Caco-2 (cell line): Measurements from ENCODE around the gene ZNF503. TPM values are rescaled to one million over a fixed set of nuclear protein-coding genes. Genes with fewer than 3 reads are reported as not detected.

ENCODE experiments used
- BruUV-seq: library from RNA; stranded (reverse); fragments of 400-500 nt; replicated peaks from 2 replicates; lab custom pipeline; 2021; lab: Mats Ljungman, UMichigan
- CTCF ChIA-PET: fragments of 300-600 bp; sonication (Branson Sonifier 250); formaldehyde crosslinking; loops from one replicate; lab custom pipeline; 2022; ENCODE audit warnings: antibody characterized with exemption; lab: Charles Lee
- POLR2A ChIA-PET: fragments of 300-600 bp; sonication (Branson Sonifier 250); formaldehyde crosslinking; loops from one replicate; lab custom pipeline; 2022; ENCODE audit warnings: antibody characterized with exemption; lab: Charles Lee
- DNase-seq, 2 experiments: peaks; one replicate each; pipeline versions ENCODE4 v3.0.0 to v3.0.0-alpha.2; 2020 to 2022
- H3K27me3 ChIP-seq: replicated peaks from 2 replicates; pipeline ENCODE4 v1.6.0; 2011; ENCODE audit warnings: low read length; ENCODE audit not compliant: control insufficient read depth, insufficient read depth
- H3K36me3 ChIP-seq: 2 replicates; pipeline ENCODE4 v1.5.1; 2011; ENCODE audit warnings: low read length; ENCODE audit not compliant: control insufficient read depth, insufficient read depth
- H3K4me1 ChIP-seq: fragments of 250-450 bp; sonication (Bioruptor Pico); 2 replicates; pipeline ENCODE4 v1.5.1; 2020; ENCODE audit warnings: mild to moderate bottlenecking
- H3K4me3 ChIP-seq: 2 replicates; pipeline ENCODE4 v1.5.1; 2011; ENCODE audit warnings: low read depth, mild to moderate bottlenecking, control low read depth, low read length
- H3K9me3 ChIP-seq: fragments of 250-450 bp; sonication (Bioruptor Pico); 2 replicates; pipeline ENCODE4 v1.5.1; 2020; ENCODE audit warnings: mild to moderate bottlenecking, moderate library complexity
- H3K27ac Mint-ChIP-seq: one replicate; pipeline ENCODE4 v1.8.0; 2022; ENCODE audit warnings: mixed read lengths; ENCODE audit not compliant: unreplicated experiment
- H3K27me3 Mint-ChIP-seq: one replicate; pipeline ENCODE4 v1.8.0; 2022; ENCODE audit warnings: mixed read lengths; ENCODE audit not compliant: insufficient read depth, unreplicated experiment
- H3K36me3 Mint-ChIP-seq: one replicate; pipeline ENCODE4 v1.8.0; 2022; ENCODE audit warnings: mild to moderate bottlenecking, mixed read lengths; ENCODE audit not compliant: insufficient read depth, unreplicated experiment
- H3K4me1 Mint-ChIP-seq: one replicate; pipeline ENCODE4 v1.8.0; 2022; ENCODE audit warnings: low read depth, mixed read lengths; ENCODE audit not compliant: unreplicated experiment
- H3K4me3 Mint-ChIP-seq: one replicate; pipeline ENCODE4 v1.8.0; 2022; ENCODE audit warnings: mild to moderate bottlenecking, moderate library complexity, mixed read lengths; ENCODE audit not compliant: unreplicated experiment
- H3K9me3 Mint-ChIP-seq: one replicate; pipeline ENCODE4 v1.8.0; 2022; ENCODE audit warnings: mixed read lengths; ENCODE audit not compliant: unreplicated experiment
- CTCF ChIP-seq, 2 experiments: fragments of 200-600 bp in 1 of 2; IDR thresholded peaks; 1 replicate in 1 of 2; 2 replicates in 1 of 2; pipeline versions ENCODE4 v1.5.1 to v1.8.0; 2011 to 2022; ENCODE audit warnings: antibody characterized with exemption in 1 of 2, control low read depth in 1 of 2, inconsistent platforms in 1 of 2, low read depth in 1 of 2, low read length in 1 of 2, mild to moderate bottlenecking in 1 of 2, moderate library complexity in 1 of 2; ENCODE audit not compliant: insufficient read depth in 1 of 2, severe bottlenecking in 1 of 2, unreplicated experiment in 1 of 2
- intact Hi-C: fragments of 100-400 bp; cut with micrococcal nuclease; formaldehyde crosslinking; loops from one replicate; pipeline ENCODE4 v1.10.0; 2022; ENCODE audit not compliant: unreplicated experiment
- total RNA-seq: library from RNA; stranded (reverse); gene quantifications from 2 replicates; pipeline ENCODE4 v1.2.3, GENCODE V29; 2022

ZNF503 gene
- total RNA-seq, 1 experiment from 2014 or later, result 35.5 TPM

- H3K27me3 Mint-ChIP-seq, result no peaks in the 10 kb centered on the region
- no peak overlapping the region for H3K4me3 Mint-ChIP-seq
- no peak for TF ChIP-seq CTCF (IDR thresholded peaks at IDR 0.05; ENCODE audit: insufficient read depth in 1 of 2, low read depth in 1 of 2, low read length in 1 of 2, severe bottlenecking in 1 of 2, unreplicated experiment in 1 of 2)
- intact Hi-C loops, result no loop called here
- POLR2A ChIA-PET, result no interaction called here
- Histone ChIP-seq H3K36me3 (no peaks in the 10 kb centered on the region), H3K27me3 (no peaks in the 10 kb centered on the region), H3K4me3 (no peak overlapping the region), H3K9me3 (no peaks in the 10 kb centered on the region), H3K4me1 (no peaks in the 10 kb centered on the region)
- no peaks in the 10 kb centered on the region for H3K4me1 Mint-ChIP-seq
- H3K9me3 Mint-ChIP-seq, result peaks cover 15% of the 10 kb centered on the region
- no TSS peak for BruUV-seq
- CTCF ChIA-PET, result no interaction called here
- no peak for DNase-seq
- peaks cover 8% of the 10 kb centered on the region for H3K36me3 Mint-ChIP-seq
- no peak overlapping the region for H3K27ac Mint-ChIP-seq
Measured at GRCh38 chr10:75388082-75388481, 13.5 kb downstream of the ZNF503 start.

- no peaks in the 10 kb centered on the region for H3K4me1 Mint-ChIP-seq
- H3K4me3 Mint-ChIP-seq, result no peak overlapping the region
- POLR2A ChIA-PET, result no interaction called here
- H3K4me1 ChIP-seq, result no peaks in the 10 kb centered on the region
- DNase-seq, result no peak
- H3K36me3 ChIP-seq, result no peaks in the 10 kb centered on the region
- H3K27me3 ChIP-seq, result no peaks in the 10 kb centered on the region
- no peaks in the 10 kb centered on the region for H3K9me3 ChIP-seq
- BruUV-seq, result no TSS peak
- no peaks in the 10 kb centered on the region for H3K36me3 Mint-ChIP-seq
- CTCF ChIA-PET, result no interaction called here
- TF ChIP-seq CTCF (IDR thresholded peaks at IDR 0.05; ENCODE audit: insufficient read depth in 1 of 2, low read depth in 1 of 2, low read length in 1 of 2, severe bottlenecking in 1 of 2, unreplicated experiment in 1 of 2), result no peak
- H3K4me3 ChIP-seq, result no peak overlapping the region
- H3K27me3 Mint-ChIP-seq, result no peaks in the 10 kb centered on the region
- intact Hi-C loops, result no loop called here
- H3K9me3 Mint-ChIP-seq, result peaks cover 15% of the 10 kb centered on the region
- H3K27ac Mint-ChIP-seq, result no peak overlapping the region
Measured at GRCh38 chr10:75386128-75386527, 15.4 kb downstream of the ZNF503 start.

- H3K36me3 ChIP-seq, result no peaks in the 10 kb centered on the region
- H3K27me3 ChIP-seq, result no peaks in the 10 kb centered on the region
- no peaks in the 10 kb centered on the region for H3K36me3 Mint-ChIP-seq
- H3K9me3 Mint-ChIP-seq, result no peaks in the 10 kb centered on the region
- no peak overlapping the region for H3K4me3 ChIP-seq
- no peak overlapping the region for H3K4me3 Mint-ChIP-seq
- DNase-seq, result no peak
- no peak for TF ChIP-seq CTCF (IDR thresholded peaks at IDR 0.05; ENCODE audit: insufficient read depth in 1 of 2, low read depth in 1 of 2, low read length in 1 of 2, severe bottlenecking in 1 of 2, unreplicated experiment in 1 of 2)
- intact Hi-C loops, result no loop called here
- peaks cover 8% of the 10 kb centered on the region for H3K4me1 Mint-ChIP-seq
- H3K27ac Mint-ChIP-seq, result no peak overlapping the region
- H3K4me1 ChIP-seq, result no peaks in the 10 kb centered on the region
- no peaks in the 10 kb centered on the region for H3K27me3 Mint-ChIP-seq
- POLR2A ChIA-PET, result no interaction called here
- CTCF ChIA-PET, result interaction anchor here (0.6 to 1.0 kb wide), 2 partner anchors 83 to 372 kb away, joined by 3 to 5 read pairs; no protein-coding TSS in a partner anchor
- BruUV-seq, result no TSS peak
- no peaks in the 10 kb centered on the region for H3K9me3 ChIP-seq
Measured at GRCh38 chr10:75379817-75380216, 21.7 kb downstream of the ZNF503 start.
